ENCODE data around the gene SORBS1.

SORBS1 gene

GRCh38 chr10:95335933-95336699 is 225.1 kb downstream of the SORBS1 start:
- ATAC-seq = no peak

DNA sequence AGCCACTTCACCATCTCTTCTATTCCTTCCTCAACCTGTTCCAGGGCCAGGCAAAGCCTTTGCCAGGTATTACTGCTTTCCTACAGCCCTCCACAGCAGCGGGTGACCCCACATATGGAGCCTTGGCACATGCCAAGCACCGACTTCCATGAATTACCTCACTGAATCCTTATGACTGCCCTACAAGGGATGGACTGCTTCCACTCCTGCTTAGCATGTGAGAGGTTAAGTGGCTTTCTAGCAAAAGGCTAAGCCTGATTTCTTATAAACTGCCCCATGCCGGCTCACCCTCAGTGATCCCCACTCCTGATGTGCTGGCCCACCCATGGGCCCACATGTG is 226.4 kb downstream of the SORBS1 start:
- ATAC-seq = no peak

DNA sequence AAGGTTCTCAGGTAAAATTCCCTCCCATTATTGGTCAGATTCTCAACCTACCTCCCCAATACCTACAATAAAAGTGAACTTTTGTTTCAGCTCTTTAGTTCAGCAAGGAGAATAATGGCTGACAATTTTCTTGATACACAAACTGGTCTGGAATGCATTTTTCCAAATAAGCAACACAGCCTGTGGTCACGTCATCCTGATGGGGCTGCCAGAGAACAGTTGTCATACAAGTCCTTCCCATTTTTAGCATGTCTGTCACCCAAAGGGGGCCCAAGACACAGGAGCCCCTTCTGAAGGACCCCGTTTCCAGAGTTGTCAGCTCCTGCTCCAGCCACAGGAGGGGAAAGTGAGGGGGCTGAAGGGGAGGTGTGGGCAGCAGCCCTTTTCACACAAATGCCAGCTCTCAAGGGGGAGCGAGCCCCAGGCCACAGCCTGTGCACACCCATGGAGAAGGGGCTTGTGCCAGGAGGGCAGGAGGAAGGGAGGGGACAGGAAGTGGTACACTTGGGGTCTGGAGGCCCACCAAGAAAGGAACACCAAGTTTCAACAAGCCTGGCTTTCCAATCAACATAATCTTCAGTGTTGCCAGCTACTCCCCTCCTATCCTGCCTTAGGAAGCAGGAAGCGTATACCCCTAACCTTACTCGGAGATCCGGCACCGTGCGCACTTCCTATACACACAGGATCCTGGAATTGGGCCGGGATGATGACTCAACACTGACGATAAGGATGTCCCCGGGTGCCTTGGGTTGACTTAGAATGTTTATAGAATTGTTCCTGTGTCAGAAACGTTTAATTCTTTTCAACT is 227.0 kb downstream of the SORBS1 start:
- ATAC-seq = no peak

- ATAC-seq = no peak
These were observed 228.4 kb downstream of the SORBS1 start for GRCh38 chr10:95332666-95333249.

- no peak for ATAC-seq
These were observed 229.5 kb downstream of the SORBS1 start for GRCh38 chr10:95331596-95332130.

GRCh38 chr10:95330966-95331453 is 230.2 kb downstream of the SORBS1 start:
- no peak for ATAC-seq

- no peak for ATAC-seq
These were observed 231.9 kb downstream of the SORBS1 start for GRCh38 chr10:95329296-95329695.

- ATAC-seq = no peak
These were observed 233.2 kb downstream of the SORBS1 start for GRCh38 chr10:95328013-95328412.

DNA sequence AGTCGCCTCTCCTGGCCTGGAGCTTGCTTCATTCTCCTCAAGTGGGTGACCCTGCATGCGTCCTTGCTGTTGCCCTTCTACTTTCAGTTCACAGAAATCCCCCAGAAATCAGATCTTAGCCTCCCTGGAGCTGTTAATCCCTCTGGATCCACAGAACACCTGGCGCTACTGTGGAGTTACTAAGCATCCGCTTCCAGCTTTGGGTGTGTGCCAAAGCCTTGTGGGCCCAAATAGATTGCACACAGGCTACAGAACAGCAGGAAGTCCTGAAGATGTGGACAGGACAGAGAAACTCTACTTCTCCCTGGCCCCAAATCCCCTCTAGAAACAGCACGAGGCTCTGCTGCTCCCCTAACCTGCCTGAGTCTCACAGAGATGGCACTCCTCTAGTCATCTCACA is 233.8 kb downstream of the SORBS1 start:
- no peak for ATAC-seq

DNA sequence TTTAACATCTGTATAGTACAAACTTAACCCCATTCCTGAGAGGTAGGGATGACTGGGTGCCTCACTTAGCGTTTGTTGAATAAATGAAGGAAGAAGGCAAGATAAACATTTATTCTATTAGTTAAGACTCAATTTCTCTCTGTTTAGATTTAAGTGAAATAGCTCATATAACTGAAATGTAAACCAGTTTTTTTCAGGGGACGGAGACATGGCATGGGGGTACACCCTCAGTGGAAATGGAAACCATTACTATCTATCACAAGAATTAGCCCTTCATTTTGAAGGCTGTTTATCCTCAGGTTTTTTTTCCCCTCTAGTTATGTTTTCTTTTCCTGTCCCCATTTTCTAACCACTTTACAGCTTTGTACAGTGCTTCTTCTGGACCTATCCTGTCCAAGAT is 234.8 kb downstream of the SORBS1 start:
- no peak for ATAC-seq

- no peak for ATAC-seq
These were observed 235.3 kb downstream of the SORBS1 start for GRCh38 chr10:95325863-95326262.

DNA sequence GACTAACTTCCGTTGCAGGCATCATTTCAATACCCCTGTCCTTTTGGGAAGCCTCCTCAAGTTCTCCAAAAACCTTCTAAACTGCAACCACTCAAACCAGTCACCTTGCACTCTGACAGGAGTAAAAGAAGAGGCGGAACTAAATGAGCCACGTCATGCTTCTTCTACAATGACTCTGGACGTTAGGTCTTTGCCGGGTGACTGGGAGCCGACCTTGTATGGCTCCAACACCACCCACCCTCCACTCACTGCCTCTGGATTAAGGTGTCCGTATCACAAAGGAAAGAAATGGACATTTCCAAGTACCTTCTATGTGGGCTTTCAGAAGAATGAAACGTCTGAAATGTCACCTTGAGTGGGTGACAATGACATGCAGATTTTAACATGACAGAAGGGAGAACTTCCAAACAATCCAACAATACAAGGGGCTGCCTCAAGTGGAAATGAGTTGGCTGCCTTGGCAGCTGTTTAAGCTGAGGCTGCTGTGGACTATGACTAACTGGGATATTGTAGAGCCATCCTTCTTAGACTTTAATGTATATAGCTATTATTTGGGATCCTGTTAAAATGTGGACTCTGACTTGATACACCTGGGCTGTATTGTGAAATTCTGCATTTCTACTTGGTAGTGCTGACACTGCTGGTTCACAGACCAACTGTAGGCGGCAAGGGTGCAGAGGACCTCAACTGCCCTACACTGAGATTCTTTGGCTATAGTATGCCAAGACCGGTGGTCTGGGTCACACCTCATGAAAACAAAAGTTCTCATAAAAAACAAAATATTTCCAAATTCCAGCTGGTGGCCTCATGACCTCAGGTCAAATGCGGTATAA is 236.5 kb downstream of the SORBS1 start:
- no peak for ATAC-seq

DNA sequence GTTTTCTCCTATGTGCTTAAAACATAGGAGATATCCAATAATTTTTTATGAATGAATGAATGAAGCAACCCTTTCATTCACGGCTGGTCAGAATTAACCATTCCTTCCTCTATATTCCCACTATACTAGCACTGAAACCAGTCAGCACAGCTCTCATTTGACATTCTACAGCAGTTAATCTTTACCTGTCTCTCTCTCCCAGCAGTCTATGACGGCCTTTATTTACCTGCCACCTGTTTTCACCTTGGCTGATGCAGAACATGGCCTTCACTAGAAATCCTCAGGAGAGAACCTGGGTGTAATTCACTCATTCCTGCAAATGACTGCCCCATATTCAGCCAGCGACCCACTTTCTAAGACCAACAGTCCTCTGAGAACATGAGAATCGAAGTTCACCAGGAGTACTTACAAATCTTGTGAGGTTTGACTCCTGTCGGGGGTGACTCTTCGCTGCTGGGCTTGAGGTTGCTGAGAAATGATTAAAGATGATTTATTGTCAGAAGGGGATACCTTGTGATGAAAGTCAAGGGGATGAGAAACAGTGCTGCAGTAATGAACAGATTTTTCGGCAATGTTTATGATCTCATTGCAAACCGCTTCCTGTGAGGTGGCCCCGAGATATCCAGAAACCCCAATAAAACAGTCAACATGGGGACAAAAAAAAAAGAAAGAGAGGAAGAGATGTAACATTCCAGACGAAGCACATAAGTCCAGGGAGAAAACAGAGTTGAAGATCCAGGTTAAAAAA is 239.4 kb downstream of the SORBS1 start:
- no peak for ATAC-seq

DNA sequence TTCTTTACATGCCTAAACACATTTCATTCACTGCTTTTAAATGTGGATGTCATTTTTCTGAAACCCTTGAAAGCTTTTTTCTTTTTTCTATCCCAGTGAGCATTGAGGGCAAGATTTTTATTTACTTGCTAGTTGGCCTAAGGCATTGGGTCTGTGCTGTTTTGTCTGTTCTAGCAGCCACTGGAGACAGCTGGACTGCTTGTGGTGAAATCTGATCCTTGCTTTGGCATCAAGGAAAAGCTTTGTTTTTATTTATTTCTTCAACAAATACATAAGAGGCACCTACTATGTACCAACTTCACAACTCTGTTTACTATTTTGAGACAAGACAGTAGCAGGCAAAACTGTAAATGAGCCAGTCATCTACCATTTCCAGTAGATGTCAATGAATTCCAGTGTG is 241.9 kb downstream of the SORBS1 start:
- ATAC-seq = no peak

- ATAC-seq = no peak
These were observed 245.7 kb downstream of the SORBS1 start for GRCh38 chr10:95315509-95315908.

- ATAC-seq = no peak
These were observed 246.8 kb downstream of the SORBS1 start for GRCh38 chr10:95314192-95314918.

DNA sequence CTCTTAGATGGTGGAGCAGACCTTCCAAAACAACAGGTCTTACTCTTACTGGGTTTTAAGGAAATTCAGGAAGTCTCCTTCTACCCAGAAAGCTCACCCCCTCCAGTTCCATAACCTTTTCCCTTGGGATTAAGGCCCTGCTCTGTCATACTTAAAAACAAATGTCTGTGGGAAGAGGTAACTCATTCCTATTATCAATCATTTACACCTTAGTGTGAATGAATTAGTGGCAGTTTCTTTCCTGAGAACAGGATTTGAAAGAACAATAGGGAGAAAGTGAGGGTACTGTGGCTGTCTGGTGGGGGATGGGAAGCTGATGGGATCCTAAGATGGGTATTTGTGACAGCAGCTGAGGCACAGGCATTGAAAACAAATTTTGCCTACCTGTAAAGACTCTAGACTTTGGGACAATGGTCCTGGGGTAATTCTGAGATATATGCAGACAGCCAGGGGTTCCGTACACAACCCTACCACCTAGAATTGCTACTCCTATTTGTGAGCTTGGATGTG is 248.1 kb downstream of the SORBS1 start:
- no peak for ATAC-seq

GRCh38 chr10:95312257-95312656 is 248.9 kb downstream of the SORBS1 start:
- no peak for ATAC-seq

GRCh38 chr10:95309958-95310357 is 251.2 kb downstream of the SORBS1 start:
- ATAC-seq = no peak

GRCh38 chr10:95308389-95309302 is 252.5 kb downstream of the SORBS1 start:
- ATAC-seq = no peak

Measured in activated CD4-positive, CD25-positive, alpha-beta regulatory T cell treated with anti-CD3 and anti-CD28 coated beads, Interleukin-2, amount 50 U/mL, for 24 hours (primary cell).